ENCODE results near the gene SENP1.

DNA sequence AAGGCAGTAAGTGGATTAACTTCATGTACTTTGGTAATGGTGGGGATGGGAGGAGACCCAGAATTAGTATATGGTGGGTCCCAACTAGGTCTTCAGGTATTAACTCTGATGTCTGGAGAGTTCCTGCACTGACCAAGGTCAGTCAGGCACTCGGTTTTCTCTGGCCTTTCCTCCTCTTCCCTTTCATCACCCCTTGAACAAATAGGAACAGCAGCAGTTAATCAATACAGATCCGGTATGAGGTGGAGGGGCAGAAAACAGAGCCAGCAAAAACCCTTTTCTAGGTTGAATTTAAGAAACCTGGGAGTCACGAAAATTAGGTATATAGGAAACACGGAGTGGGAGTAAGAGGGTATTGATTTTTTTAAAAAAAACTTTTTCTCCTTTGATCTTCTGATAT lies 17.3 kb upstream of the SENP1 start:
- TF ChIP-seq, protein P1, sequence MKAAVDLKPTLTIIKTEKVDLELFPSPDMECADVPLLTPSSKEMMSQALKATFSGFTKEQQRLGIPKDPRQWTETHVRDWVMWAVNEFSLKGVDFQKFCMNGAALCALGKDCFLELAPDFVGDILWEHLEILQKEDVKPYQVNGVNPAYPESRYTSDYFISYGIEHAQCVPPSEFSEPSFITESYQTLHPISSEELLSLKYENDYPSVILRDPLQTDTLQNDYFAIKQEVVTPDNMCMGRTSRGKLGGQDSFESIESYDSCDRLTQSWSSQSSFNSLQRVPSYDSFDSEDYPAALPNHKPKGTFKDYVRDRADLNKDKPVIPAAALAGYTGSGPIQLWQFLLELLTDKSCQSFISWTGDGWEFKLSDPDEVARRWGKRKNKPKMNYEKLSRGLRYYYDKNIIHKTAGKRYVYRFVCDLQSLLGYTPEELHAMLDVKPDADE (IDR thresholded peaks at IDR 0.05): no peak
- TF ChIP-seq EZH2 (IDR thresholded peaks at IDR 0.05; ENCODE audit: low read depth, unreplicated experiment) (no peak), POLR2AphosphoS5 (IDR thresholded peaks at IDR 0.05; ENCODE audit: low read depth) (no peak), EZH2phosphoT487 (IDR thresholded peaks at IDR 0.05; ENCODE audit: unreplicated experiment) (no peak)
- TF ChIP-seq, protein P2, sequence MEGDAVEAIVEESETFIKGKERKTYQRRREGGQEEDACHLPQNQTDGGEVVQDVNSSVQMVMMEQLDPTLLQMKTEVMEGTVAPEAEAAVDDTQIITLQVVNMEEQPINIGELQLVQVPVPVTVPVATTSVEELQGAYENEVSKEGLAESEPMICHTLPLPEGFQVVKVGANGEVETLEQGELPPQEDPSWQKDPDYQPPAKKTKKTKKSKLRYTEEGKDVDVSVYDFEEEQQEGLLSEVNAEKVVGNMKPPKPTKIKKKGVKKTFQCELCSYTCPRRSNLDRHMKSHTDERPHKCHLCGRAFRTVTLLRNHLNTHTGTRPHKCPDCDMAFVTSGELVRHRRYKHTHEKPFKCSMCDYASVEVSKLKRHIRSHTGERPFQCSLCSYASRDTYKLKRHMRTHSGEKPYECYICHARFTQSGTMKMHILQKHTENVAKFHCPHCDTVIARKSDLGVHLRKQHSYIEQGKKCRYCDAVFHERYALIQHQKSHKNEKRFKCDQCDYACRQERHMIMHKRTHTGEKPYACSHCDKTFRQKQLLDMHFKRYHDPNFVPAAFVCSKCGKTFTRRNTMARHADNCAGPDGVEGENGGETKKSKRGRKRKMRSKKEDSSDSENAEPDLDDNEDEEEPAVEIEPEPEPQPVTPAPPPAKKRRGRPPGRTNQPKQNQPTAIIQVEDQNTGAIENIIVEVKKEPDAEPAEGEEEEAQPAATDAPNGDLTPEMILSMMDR (conservative IDR thresholded peaks at IDR 0.05; ENCODE audit: low read depth in 2 of 2): no peak
- TF ChIP-seq, protein P3, sequence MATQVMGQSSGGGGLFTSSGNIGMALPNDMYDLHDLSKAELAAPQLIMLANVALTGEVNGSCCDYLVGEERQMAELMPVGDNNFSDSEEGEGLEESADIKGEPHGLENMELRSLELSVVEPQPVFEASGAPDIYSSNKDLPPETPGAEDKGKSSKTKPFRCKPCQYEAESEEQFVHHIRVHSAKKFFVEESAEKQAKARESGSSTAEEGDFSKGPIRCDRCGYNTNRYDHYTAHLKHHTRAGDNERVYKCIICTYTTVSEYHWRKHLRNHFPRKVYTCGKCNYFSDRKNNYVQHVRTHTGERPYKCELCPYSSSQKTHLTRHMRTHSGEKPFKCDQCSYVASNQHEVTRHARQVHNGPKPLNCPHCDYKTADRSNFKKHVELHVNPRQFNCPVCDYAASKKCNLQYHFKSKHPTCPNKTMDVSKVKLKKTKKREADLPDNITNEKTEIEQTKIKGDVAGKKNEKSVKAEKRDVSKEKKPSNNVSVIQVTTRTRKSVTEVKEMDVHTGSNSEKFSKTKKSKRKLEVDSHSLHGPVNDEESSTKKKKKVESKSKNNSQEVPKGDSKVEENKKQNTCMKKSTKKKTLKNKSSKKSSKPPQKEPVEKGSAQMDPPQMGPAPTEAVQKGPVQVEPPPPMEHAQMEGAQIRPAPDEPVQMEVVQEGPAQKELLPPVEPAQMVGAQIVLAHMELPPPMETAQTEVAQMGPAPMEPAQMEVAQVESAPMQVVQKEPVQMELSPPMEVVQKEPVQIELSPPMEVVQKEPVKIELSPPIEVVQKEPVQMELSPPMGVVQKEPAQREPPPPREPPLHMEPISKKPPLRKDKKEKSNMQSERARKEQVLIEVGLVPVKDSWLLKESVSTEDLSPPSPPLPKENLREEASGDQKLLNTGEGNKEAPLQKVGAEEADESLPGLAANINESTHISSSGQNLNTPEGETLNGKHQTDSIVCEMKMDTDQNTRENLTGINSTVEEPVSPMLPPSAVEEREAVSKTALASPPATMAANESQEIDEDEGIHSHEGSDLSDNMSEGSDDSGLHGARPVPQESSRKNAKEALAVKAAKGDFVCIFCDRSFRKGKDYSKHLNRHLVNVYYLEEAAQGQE (IDR thresholded peaks at IDR 0.05; ENCODE audit: unreplicated experiment): no peak
